ENCODE results near the gene SLC16A3.

Gene SLC16A3

GRCh38 chr17:82287868-82288801, 59.3 kb downstream of the SLC16A3 start:
- TF ChIP-seq CTCF (IDR thresholded peaks at IDR 0.05), result no peak
